ENCODE results near the gene BAX. TPM values are rescaled to one million over a fixed set of nuclear protein-coding genes. Genes with fewer than 3 reads are reported as not detected.
A peak's percentile ranks its signal among the peaks of the same experiment; 100 is the strongest.

The BAX gene
- total and polyA plus RNA-seq, 2 of the 13 experiments (the other 11 are each of a cell fraction or from before 2014, with no cell fraction given), result 139 to 176 TPM

- TF ChIP-seq PATZ1 (CRISPR knock-in tag; IDR thresholded peaks at IDR 0.05), result peak; percentile 85
- TF ChIP-seq TFE3 (CRISPR knock-in tag; IDR thresholded peaks at IDR 0.05), result peak; percentile 96
- TF ChIP-seq DBP (CRISPR knock-in tag; IDR thresholded peaks at IDR 0.05; ENCODE audit: not compliant biosample characterization), result peak; percentile 71
- no peak for TF ChIP-seq ZNF282 (IDR thresholded peaks at IDR 0.05; ENCODE audit: partially characterized antibody)
- no peak for TF ChIP-seq ZNF678 (CRISPR knock-in tag; IDR thresholded peaks at IDR 0.05)
- 0 out of 2 replicates have a peak, but pooled peaks have one; percentile 14 for TF ChIP-seq WIZ (CRISPR knock-in tag; IDR thresholded peaks at IDR 0.05)
- TF ChIP-seq ZNF749 (CRISPR knock-in tag; IDR thresholded peaks at IDR 0.05; ENCODE audit: borderline replicate concordance), result peak; percentile 82; the same call in 1 of the 2 replicates
- TF ChIP-seq ZFP91 (CRISPR knock-in tag; IDR thresholded peaks at IDR 0.05; ENCODE audit: borderline replicate concordance), result peak; percentile 73
- TF ChIP-seq NFKB2 (CRISPR knock-in tag; IDR thresholded peaks at IDR 0.05; ENCODE audit: borderline replicate concordance), result peak; percentile 22; the same call in 1 of the 2 replicates
- TF ChIP-seq ZNF782 (CRISPR knock-in tag; IDR thresholded peaks at IDR 0.05; ENCODE audit: borderline replicate concordance), result no peak
- TF ChIP-seq RFXANK (CRISPR knock-in tag; IDR thresholded peaks at IDR 0.05), result no peak
- 0 out of 2 replicates have a peak, but pooled peaks have one; percentile 62 for TF ChIP-seq EEA1 (CRISPR knock-in tag; IDR thresholded peaks at IDR 0.05; ENCODE audit: borderline replicate concordance)
- peak; percentile 94 for TF ChIP-seq ARNTL (CRISPR knock-in tag; IDR thresholded peaks at IDR 0.05)
- TF ChIP-seq ZFP82 (CRISPR knock-in tag; IDR thresholded peaks at IDR 0.05; ENCODE audit: borderline replicate concordance), result no peak
- TF ChIP-seq ZFP37 (CRISPR knock-in tag; IDR thresholded peaks at IDR 0.05; ENCODE audit: borderline replicate concordance), result no peak
- TF ChIP-seq GPBP1L1 (CRISPR knock-in tag; IDR thresholded peaks at IDR 0.05), result no peak
- no peak for TF ChIP-seq ZNF672 (CRISPR knock-in tag; IDR thresholded peaks at IDR 0.05)
- peak; percentile 66 for TF ChIP-seq ZFP90 (CRISPR knock-in tag; IDR thresholded peaks at IDR 0.05; ENCODE audit: borderline replicate concordance)
- 0 out of 2 replicates have a peak, but pooled peaks have one; percentile 41 for TF ChIP-seq KLF12 (CRISPR knock-in tag; IDR thresholded peaks at IDR 0.05; ENCODE audit: borderline replicate concordance)
- 0 out of 2 replicates have a peak, but pooled peaks have one; percentile 44 for TF ChIP-seq PCBP1 (IDR thresholded peaks at IDR 0.05; ENCODE audit: borderline replicate concordance, low read depth, low read length)
- peak; percentile 85 for TF ChIP-seq KDM5B (CRISPR knock-in tag; IDR thresholded peaks at IDR 0.05; ENCODE audit: borderline replicate concordance)
- no peak; the same call in none of the 2 replicates for TF ChIP-seq ZNF605 (CRISPR knock-in tag; IDR thresholded peaks at IDR 0.05)
These were observed at the start of gene BAX (continued) for GRCh38 chr19:48954595-48955307.
